HG03175 (cell line): ENCODE data around the gene DLX5.

Experiments used
- ATAC-seq: cut with Tn5 transposase; IDR thresholded peaks from one replicate; pipeline ENCODE4 v1.9.1; 2021; ENCODE audit warnings: mild to moderate bottlenecking, moderate library complexity; ENCODE audit not compliant: unreplicated experiment

The DLX5 gene

GRCh38 chr7:97018791-97019531 lies 5.7 kb downstream of the DLX5 start:
- ATAC-seq, result no peak

GRCh38 chr7:97018126-97018601 lies 6.5 kb downstream of the DLX5 start:
- no peak for ATAC-seq

GRCh38 chr7:97017192-97018125 lies 7.2 kb downstream of the DLX5 start:
- ATAC-seq, result no peak

- ATAC-seq, result no peak
Measured at GRCh38 chr7:97016381-97017191, 8.0 kb downstream of the DLX5 start.

GRCh38 chr7:97015756-97016380 lies 8.8 kb downstream of the DLX5 start:
- ATAC-seq, result no peak

- ATAC-seq, result no peak
Measured at GRCh38 chr7:97015279-97015678, 9.4 kb downstream of the DLX5 start.

- no peak for ATAC-seq
Measured at GRCh38 chr7:97014145-97014750, 10.4 kb downstream of the DLX5 start.

- ATAC-seq, result no peak
Measured at GRCh38 chr7:97013845-97014134, 10.8 kb downstream of the DLX5 start.

GRCh38 chr7:97013134-97013844 lies 11.3 kb downstream of the DLX5 start:
- no peak for ATAC-seq

GRCh38 chr7:97012365-97013133 lies 12.1 kb downstream of the DLX5 start:
- ATAC-seq, result no peak

GRCh38 chr7:97011536-97012364 lies 12.9 kb downstream of the DLX5 start:
- ATAC-seq, result no peak

GRCh38 chr7:97011104-97011503 lies 13.5 kb downstream of the DLX5 start:
- no peak for ATAC-seq

- no peak for ATAC-seq
Measured at GRCh38 chr7:97009753-97010732, 14.6 kb downstream of the DLX5 start.

- no peak for ATAC-seq
Measured at GRCh38 chr7:97008275-97008917, 16.2 kb downstream of the DLX5 start.

GRCh38 chr7:97007583-97007861 lies 17.1 kb downstream of the DLX5 start:
- no peak for ATAC-seq

- ATAC-seq, result no peak
Measured at GRCh38 chr7:97006816-97007582, 17.6 kb downstream of the DLX5 start.
